Trophoblast cell (in vitro differentiated cells and primary cell): ENCODE measurements around the gene IL5.

Experiments used
- DNase-seq, 2 donors: peaks; one replicate each; pipeline ENCODE4 v3.0.0-alpha.2; 2016
- H2AFZ ChIP-seq: 2 replicates; pipeline ENCODE4 v1.6.1; 2013; ENCODE audit warnings: low read length, moderate library complexity, mild to moderate bottlenecking; ENCODE audit not compliant: insufficient read depth, poor library complexity
- H2AK5ac ChIP-seq: 2 replicates; pipeline ENCODE4 v1.6.1; 2013; ENCODE audit warnings: mild to moderate bottlenecking, low read length
- H2BK120ac ChIP-seq: 2 replicates; pipeline ENCODE4 v1.6.1; 2013; ENCODE audit warnings: low read length, mild to moderate bottlenecking, moderate library complexity; ENCODE audit not compliant: insufficient read depth, poor library complexity
- H2BK12ac ChIP-seq: 2 replicates; pipeline ENCODE4 v1.6.1; 2013; ENCODE audit warnings: mild to moderate bottlenecking, low read length, moderate library complexity
- H2BK5ac ChIP-seq: 2 replicates; pipeline ENCODE4 v1.6.1; 2013; ENCODE audit warnings: low read length, low read depth, moderate library complexity, mild to moderate bottlenecking; ENCODE audit not compliant: poor library complexity
- H3K14ac ChIP-seq: 2 replicates; pipeline ENCODE4 v1.6.1; 2013; ENCODE audit warnings: mild to moderate bottlenecking, low read length
- H3K18ac ChIP-seq: 2 replicates; pipeline ENCODE4 v1.6.1; 2013; ENCODE audit warnings: mild to moderate bottlenecking, low read length
- H3K23ac ChIP-seq: 2 replicates; pipeline ENCODE4 v1.6.1; 2013; ENCODE audit warnings: low read length
- H3K27ac ChIP-seq: 2 replicates; pipeline ENCODE4 v1.5.1; 2013; ENCODE audit warnings: low read depth, mild to moderate bottlenecking, inconsistent platforms, low read length, moderate library complexity
- H3K27me3 ChIP-seq: 2 replicates; pipeline ENCODE4 v1.6.1; 2013; ENCODE audit warnings: inconsistent platforms, mild to moderate bottlenecking, low read length, moderate library complexity; ENCODE audit not compliant: insufficient read depth
- H3K36me3 ChIP-seq, 2 experiments: 1 replicate in 1 of 2; 2 replicates in 1 of 2; pipeline ENCODE4 v1.6.1; 2013; ENCODE audit warnings: low read length in 2 of 2, mild to moderate bottlenecking in 2 of 2, moderate library complexity in 1 of 2; ENCODE audit not compliant: insufficient read depth in 2 of 2, control insufficient read depth in 1 of 2
- H3K4ac ChIP-seq: 2 replicates; pipeline ENCODE4 v1.6.1; 2013; ENCODE audit warnings: low read depth, mild to moderate bottlenecking, low read length, moderate library complexity
- H3K4me1 ChIP-seq, 2 experiments: 1 replicate in 1 of 2; 2 replicates in 1 of 2; pipeline ENCODE4 v1.6.1; 2013; ENCODE audit warnings: low read length in 2 of 2, mild to moderate bottlenecking in 2 of 2, moderate library complexity in 1 of 2; ENCODE audit not compliant: insufficient read depth in 2 of 2, control insufficient read depth in 1 of 2
- H3K4me2 ChIP-seq: 2 replicates; pipeline ENCODE4 v1.6.1; 2013; ENCODE audit warnings: inconsistent platforms, mild to moderate bottlenecking, low read length, moderate library complexity
- H3K4me3 ChIP-seq: 2 replicates; pipeline ENCODE4 v1.5.1; 2013; ENCODE audit warnings: mild to moderate bottlenecking, low read depth, low read length, inconsistent platforms
- H3K79me1 ChIP-seq: one replicate; pipeline ENCODE4 v1.6.1; 2013; ENCODE audit warnings: low read length
- H3K79me2 ChIP-seq: 2 replicates; pipeline ENCODE4 v1.6.1; 2013; ENCODE audit warnings: low read length, mild to moderate bottlenecking; ENCODE audit not compliant: control insufficient read depth, insufficient read depth, poor library complexity
- H3K9ac ChIP-seq: 2 replicates; pipeline ENCODE4 v1.6.1; 2013; ENCODE audit warnings: mild to moderate bottlenecking, low read length
- H3K9me3 ChIP-seq: 2 replicates; pipeline ENCODE4 v1.6.1; 2013; ENCODE audit warnings: low read depth, mild to moderate bottlenecking, control low read depth, inconsistent platforms, low read length; ENCODE audit not compliant: insufficient read depth
- H4K12ac ChIP-seq: 2 replicates; pipeline ENCODE4 v1.6.1; 2013; ENCODE audit warnings: low read depth, mild to moderate bottlenecking, low read length, moderate library complexity
- H4K8ac ChIP-seq: 2 replicates; pipeline ENCODE4 v1.6.1; 2013; ENCODE audit warnings: low read depth, mild to moderate bottlenecking, low read length, moderate library complexity
- H4K91ac ChIP-seq: one replicate; pipeline ENCODE4 v1.6.1; 2013; ENCODE audit warnings: low read depth, mild to moderate bottlenecking, low read length, moderate library complexity
- WGBS: extraction: QIAGEN DNeasy Blood & Tissue Kit; methylation state at CpG from one replicate; pipeline ENCODE4 v1.1.7; 2013; ENCODE audit warnings: missing lambda C conversion rate; ENCODE audit not compliant: insufficient read length, insufficient coverage; ENCODE audit errors: extremely low coverage; 5-methylcytosine and 5-hydroxymethylcytosine counted together

IL5 gene

DNA sequence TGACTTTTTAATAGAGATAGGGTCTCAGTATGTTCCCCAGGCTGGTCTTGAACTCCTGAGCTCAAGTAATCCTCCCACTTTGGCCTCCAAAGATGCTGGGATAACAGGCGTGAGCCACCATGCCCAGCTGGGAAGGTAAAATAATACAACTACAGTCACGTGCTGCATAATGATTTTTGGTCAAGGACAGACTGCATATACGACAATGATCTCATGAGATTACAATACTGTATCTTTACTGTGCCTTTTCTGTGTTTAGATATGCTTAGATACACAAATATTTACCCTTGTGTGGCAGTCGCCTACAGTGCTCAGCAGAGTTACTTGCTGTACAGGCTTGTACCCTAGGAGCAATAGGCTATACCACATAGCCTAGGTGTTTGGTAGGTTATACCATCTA, 38.6 kb downstream of the IL5 start:
- Histone ChIP-seq H4K12ac (no peak overlapping the region), H4K8ac (no peak overlapping the region), H3K27me3 (no peaks in the 10 kb centered on the region), H2BK5ac (no peak overlapping the region), H2AFZ (no peak overlapping the region), H3K79me1 (no peaks in the 10 kb centered on the region), H3K14ac (no peak overlapping the region), H2BK120ac (no peak overlapping the region), H3K4me1 (peaks cover 0 to 2% of the 10 kb centered on the region in 2 experiments), H4K91ac (no peak overlapping the region), H3K9me3 (no peaks in the 10 kb centered on the region), H3K79me2 (no peaks in the 10 kb centered on the region), H3K4ac (no peak overlapping the region), H3K23ac (no peak overlapping the region), H3K9ac (no peak overlapping the region), H3K36me3 (no peaks in the 10 kb centered on the region), H3K18ac (no peak overlapping the region), H3K27ac (no peak overlapping the region), H2AK5ac (no peak overlapping the region), H2BK12ac (no peak overlapping the region), H3K4me3 (no peak overlapping the region), H3K4me2 (no peak overlapping the region)
- no peak for DNase-seq
- no CpG with 5 or more reads among the region's 4 CpGs for whole genome bisulfite sequencing

DNA sequence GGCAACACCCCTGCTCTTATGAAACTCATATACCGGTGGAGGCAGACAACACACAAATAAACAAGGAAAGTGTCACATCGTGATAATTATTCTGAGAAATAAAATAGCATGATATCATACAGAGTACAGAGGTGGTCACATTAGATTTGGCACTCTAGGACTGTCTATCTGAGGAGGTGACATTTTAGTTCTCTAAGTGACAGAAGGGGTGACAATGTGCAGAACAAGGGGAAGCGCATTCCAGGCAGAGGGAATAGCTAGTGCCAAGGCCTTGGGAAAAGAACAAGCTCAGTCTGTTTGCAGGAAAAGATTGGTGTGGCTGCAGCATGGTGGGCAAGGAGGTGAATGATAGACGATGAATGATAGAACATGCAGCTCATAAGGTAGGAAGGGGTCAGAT, 40.1 kb downstream of the IL5 start:
- no peak overlapping the region for H3K14ac ChIP-seq
- DNase-seq = no peak
- no peak overlapping the region for H3K27ac ChIP-seq
- no peak overlapping the region for H3K4ac ChIP-seq
- no peaks in the 10 kb centered on the region for H3K36me3 ChIP-seq
- H3K4me3 ChIP-seq = no peak overlapping the region
- H3K79me1 ChIP-seq = no peaks in the 10 kb centered on the region
- H3K9ac ChIP-seq = no peak overlapping the region
- no peaks in the 10 kb centered on the region for H3K9me3 ChIP-seq
- H3K4me1 ChIP-seq = peaks cover under 1 to 2% of the 10 kb centered on the region in 2 experiments
- no peak overlapping the region for H2AK5ac ChIP-seq
- H2AFZ ChIP-seq = no peak overlapping the region
- no peak overlapping the region for H4K91ac ChIP-seq
- no peak overlapping the region for H4K12ac ChIP-seq
- no peak overlapping the region for H3K4me2 ChIP-seq
- no peak overlapping the region for H3K23ac ChIP-seq
- H4K8ac ChIP-seq = no peak overlapping the region
- no peak overlapping the region for H2BK12ac ChIP-seq
- no peak overlapping the region for H2BK120ac ChIP-seq
- no peaks in the 10 kb centered on the region for H3K79me2 ChIP-seq
- H3K27me3 ChIP-seq = no peaks in the 10 kb centered on the region
- no CpG with 5 or more reads among the region's 4 CpGs for WGBS
- no peak overlapping the region for H3K18ac ChIP-seq
- no peak overlapping the region for H2BK5ac ChIP-seq

DNA sequence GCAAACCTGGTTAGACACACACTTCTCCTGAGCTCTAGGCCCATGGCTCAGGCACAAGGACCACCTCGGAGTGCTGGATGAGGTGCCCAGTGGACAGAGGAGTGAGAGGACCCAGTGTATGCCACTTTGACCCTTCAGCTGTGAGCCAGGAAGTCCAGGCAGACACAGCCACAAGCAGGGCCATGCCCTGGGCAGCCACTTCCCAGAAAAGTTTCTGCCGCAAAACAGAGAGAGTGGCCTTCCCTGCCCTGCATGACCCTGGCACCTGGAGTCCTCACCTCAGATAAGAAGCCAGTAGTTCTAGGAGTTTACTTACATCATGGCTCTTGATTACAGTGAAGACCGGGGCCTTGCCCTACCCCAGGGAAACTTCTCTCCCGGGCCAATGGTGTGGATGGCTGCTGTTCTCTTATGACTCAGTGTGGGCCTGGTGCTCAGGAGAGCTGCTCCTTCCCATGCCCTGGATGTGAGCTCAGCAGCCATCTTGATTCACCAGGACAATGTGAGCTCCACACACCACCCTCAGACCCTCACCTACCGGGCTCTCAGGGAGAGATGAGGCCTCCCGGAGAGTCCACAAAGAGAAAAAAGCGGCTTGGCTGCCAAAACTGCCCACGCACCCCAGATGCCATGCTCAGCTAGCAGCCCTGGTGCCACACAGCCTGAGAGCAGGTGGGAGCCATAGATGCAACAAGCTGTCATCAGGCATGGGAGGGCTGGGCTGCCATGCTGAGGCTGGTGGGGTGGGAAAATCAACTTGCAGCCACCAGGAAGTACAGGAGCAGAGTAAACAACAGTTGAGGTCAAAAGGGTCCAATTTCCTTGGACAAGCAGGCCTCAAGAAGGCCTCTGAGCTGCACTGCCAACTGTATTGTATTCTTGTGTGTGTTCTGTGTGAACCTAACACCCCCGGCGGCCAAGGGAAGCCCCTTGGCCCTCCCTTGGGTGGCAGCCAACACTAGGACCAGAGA, 41.1 kb downstream of the IL5 start:
- H3K27ac ChIP-seq = no peak overlapping the region
- no peaks in the 10 kb centered on the region for H3K79me1 ChIP-seq
- no peak overlapping the region for H3K4ac ChIP-seq
- no peak overlapping the region for H3K14ac ChIP-seq
- H3K36me3 ChIP-seq = no peaks in the 10 kb centered on the region
- no peaks in the 10 kb centered on the region for H3K27me3 ChIP-seq
- no peaks in the 10 kb centered on the region for H3K79me2 ChIP-seq
- no peak overlapping the region for H3K23ac ChIP-seq
- H2AK5ac ChIP-seq = no peak overlapping the region
- no peak overlapping the region for H4K91ac ChIP-seq
- H3K4me2 ChIP-seq = no peak overlapping the region
- no peak overlapping the region for H3K9ac ChIP-seq
- no peak overlapping the region for H2BK120ac ChIP-seq
- H4K8ac ChIP-seq = no peak overlapping the region
- no peak overlapping the region for H3K4me3 ChIP-seq
- no peak overlapping the region for H2BK5ac ChIP-seq
- no peak overlapping the region for H2BK12ac ChIP-seq
- no peak overlapping the region for H2AFZ ChIP-seq
- peaks cover 9 to 10% of the 10 kb centered on the region in 2 experiments for H3K4me1 ChIP-seq
- no peaks in the 10 kb centered on the region for H3K9me3 ChIP-seq
- H3K18ac ChIP-seq = no peak overlapping the region
- H4K12ac ChIP-seq = no peak overlapping the region
- no CpG with 5 or more reads among the region's 10 CpGs for WGBS
- no peak for DNase-seq

DNA sequence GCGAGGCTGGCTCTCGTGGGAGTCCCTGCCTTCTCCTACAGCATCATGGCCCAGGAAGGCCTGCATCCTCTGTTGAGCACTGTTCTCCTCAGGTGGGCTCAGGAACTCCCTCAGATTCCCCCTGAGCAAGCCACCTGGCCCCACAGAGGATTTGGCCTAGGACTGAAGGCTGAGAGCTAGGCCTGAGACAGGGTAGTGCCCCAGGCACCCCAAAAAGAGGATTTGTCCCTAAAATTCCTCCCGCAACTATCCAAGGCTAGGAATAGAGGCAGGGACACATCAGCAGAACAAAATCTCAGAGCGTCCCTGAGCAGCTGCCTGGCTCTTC, 41.7 kb downstream of the IL5 start:
- WGBS = no CpG with 5 or more reads among the region's 4 CpGs
- no peaks in the 10 kb centered on the region for H3K9me3 ChIP-seq
- no peak overlapping the region for H3K14ac ChIP-seq
- H3K18ac ChIP-seq = no peak overlapping the region
- no peak overlapping the region for H2BK5ac ChIP-seq
- H4K91ac ChIP-seq = no peak overlapping the region
- H3K27ac ChIP-seq = no peak overlapping the region
- no peak for DNase-seq
- peaks cover under 1% of the 10 kb centered on the region for H3K79me2 ChIP-seq
- no peaks in the 10 kb centered on the region for H3K27me3 ChIP-seq
- H3K36me3 ChIP-seq = no peaks in the 10 kb centered on the region
- peaks cover 1% of the 10 kb centered on the region for H3K79me1 ChIP-seq
- no peak overlapping the region for H4K12ac ChIP-seq
- no peak overlapping the region for H3K4me2 ChIP-seq
- no peak overlapping the region for H4K8ac ChIP-seq
- H3K4ac ChIP-seq = no peak overlapping the region
- no peak overlapping the region for H2BK12ac ChIP-seq
- H2AK5ac ChIP-seq = no peak overlapping the region
- no peak overlapping the region for H2BK120ac ChIP-seq
- H2AFZ ChIP-seq = no peak overlapping the region
- no peak overlapping the region for H3K9ac ChIP-seq
- no peak overlapping the region for H3K23ac ChIP-seq
- peaks cover 11 to 14% of the 10 kb centered on the region in 2 experiments for H3K4me1 ChIP-seq
- H3K4me3 ChIP-seq = no peak overlapping the region
